Stimulated activated CD4-positive, alpha-beta T cell treated with anti-CD3 and anti-CD28 coated beads, Interleukin-1b, Interleukin-23, amount 100 ng/mL, for 48 hours (primary cell): ENCODE measurements around the gene SNCAIP.

Experiments used
- DNase-seq: peaks from one replicate; pipeline ENCODE4 v3.0.0-alpha.2; 2020

The SNCAIP gene

GRCh38 chr5:122430319-122430586 is 118.2 kb downstream of the SNCAIP start:
- no peak for DNase-seq

GRCh38 chr5:122431298-122431697 is 119.3 kb downstream of the SNCAIP start:
- no peak for DNase-seq

GRCh38 chr5:122434205-122434970 is 122.4 kb downstream of the SNCAIP start:
- DNase-seq = no peak

- DNase-seq = no peak
These were observed 123.2 kb downstream of the SNCAIP start for GRCh38 chr5:122435234-122435633.

GRCh38 chr5:122435761-122436160 is 123.7 kb downstream of the SNCAIP start:
- no peak for DNase-seq

- no peak for DNase-seq
These were observed 124.6 kb downstream of the SNCAIP start for GRCh38 chr5:122436615-122437014.

GRCh38 chr5:122439645-122440044 is 127.6 kb downstream of the SNCAIP start:
- DNase-seq = no peak

GRCh38 chr5:122442938-122443337 is 130.9 kb downstream of the SNCAIP start:
- DNase-seq = no peak

GRCh38 chr5:122444411-122444810 is 132.4 kb downstream of the SNCAIP start:
- DNase-seq = no peak

- DNase-seq = no peak
These were observed 133.0 kb downstream of the SNCAIP start for GRCh38 chr5:122445070-122445469.

GRCh38 chr5:122447072-122447471 is 135.0 kb downstream of the SNCAIP start:
- DNase-seq = no peak

- no peak for DNase-seq
These were observed 135.8 kb downstream of the SNCAIP start for GRCh38 chr5:122447879-122448278.

GRCh38 chr5:122454541-122454940 is 142.5 kb downstream of the SNCAIP start:
- no peak for DNase-seq

- DNase-seq = no peak
These were observed 143.9 kb downstream of the SNCAIP start for GRCh38 chr5:122455939-122456338.

- DNase-seq = no peak
These were observed 145.3 kb downstream of the SNCAIP start for GRCh38 chr5:122457178-122457826.

- no peak for DNase-seq
These were observed 146.3 kb downstream of the SNCAIP start for GRCh38 chr5:122458278-122458872.

- DNase-seq = no peak
These were observed 150.4 kb downstream of the SNCAIP start for GRCh38 chr5:122462486-122462885.

- DNase-seq = no peak
These were observed 151.2 kb downstream of the SNCAIP start for GRCh38 chr5:122463221-122463620.

- DNase-seq = no peak
These were observed 152.2 kb downstream of the SNCAIP start for GRCh38 chr5:122464191-122464590.

- no peak for DNase-seq
These were observed 153.1 kb downstream of the SNCAIP start for GRCh38 chr5:122465031-122465577.

GRCh38 chr5:122465994-122466393 is 154.0 kb downstream of the SNCAIP start:
- DNase-seq = no peak

GRCh38 chr5:122468351-122469116 is 156.5 kb downstream of the SNCAIP start:
- DNase-seq = no peak

- no peak for DNase-seq
These were observed 157.4 kb downstream of the SNCAIP start for GRCh38 chr5:122469384-122469919.
